Lower lobe of right lung (tissue), 2 donors: ENCODE results near the gene KL. TPM values are rescaled to one million over a fixed set of nuclear protein-coding genes. Genes with fewer than 3 reads are reported as not detected.
A peak's percentile ranks its signal among the peaks of the same experiment; 100 is the strongest.

Experiments
- ATAC-seq, 2 donors: fragments of 200-7000 bp; cut with Tn5 transposase; one replicate each; pipeline ENCODE4 v1.9.1; 2020 to 2022; ENCODE audit warnings: mild to moderate bottlenecking in 2 of 2, moderate library complexity in 2 of 2
- DNase-seq: peaks from one replicate; pipeline ENCODE4 v3.0.0-alpha.2; 2020
- H3K27ac ChIP-seq: fragments of 200-600 bp; one replicate; pipeline ENCODE4 v1.8.0; 2022
- H3K27me3 ChIP-seq: fragments of 200-600 bp; one replicate; pipeline ENCODE4 v1.8.0; 2022; ENCODE audit warnings: low read depth
- H3K36me3 ChIP-seq: fragments of 200-600 bp; one replicate; pipeline ENCODE4 v1.8.0; 2022; ENCODE audit warnings: mild to moderate bottlenecking
- H3K4me1 ChIP-seq: fragments of 200-600 bp; one replicate; pipeline ENCODE4 v1.8.0; 2022
- H3K4me3 ChIP-seq: fragments of 200-600 bp; one replicate; pipeline ENCODE4 v1.8.0; 2022; ENCODE audit warnings: mild to moderate bottlenecking
- H3K9me3 ChIP-seq: fragments of 200-600 bp; one replicate; pipeline ENCODE4 v1.8.0; 2022
- intact Hi-C: fragments of 100-400 bp; cut with DNase I; formaldehyde crosslinking; loops from one replicate; pipeline ENCODE4 v1.11.0; 2022
- long read RNA-seq: library from polyadenylated mRNA; unstranded; transcript quantifications from one replicate; pipeline ENCODE4 v2.0.0, GENCODE V29; 2021
- total RNA-seq: library from RNA; stranded (reverse); fragmentation: NEBNext Ultra II Directional; extraction: Animal tissue kit (Norgen Biotek cat#: 25700); gene quantifications from one replicate; pipeline ENCODE4 v1.2.1, GENCODE V29; 2021
- TF ChIP-seq, protein P1 (sequence below): fragments of 200-600 bp; IDR thresholded peaks from one replicate; pipeline ENCODE4 v1.8.0; 2022; ENCODE audit warnings: antibody characterized with exemption, mild to moderate bottlenecking
- donor health status: DM: no; HTN: yes; CAD: no; lungs with severe emphysema.

The KL gene
- total RNA-seq = 14.7 TPM
- long read RNA-seq, full-length matches to known transcripts = 8 of 24 reads
- long read RNA-seq, partial matches to known transcripts = 10 of 24 reads
- long read RNA-seq, other reads (novel, unspliced or antisense) = 6 of 24 reads

DNA sequence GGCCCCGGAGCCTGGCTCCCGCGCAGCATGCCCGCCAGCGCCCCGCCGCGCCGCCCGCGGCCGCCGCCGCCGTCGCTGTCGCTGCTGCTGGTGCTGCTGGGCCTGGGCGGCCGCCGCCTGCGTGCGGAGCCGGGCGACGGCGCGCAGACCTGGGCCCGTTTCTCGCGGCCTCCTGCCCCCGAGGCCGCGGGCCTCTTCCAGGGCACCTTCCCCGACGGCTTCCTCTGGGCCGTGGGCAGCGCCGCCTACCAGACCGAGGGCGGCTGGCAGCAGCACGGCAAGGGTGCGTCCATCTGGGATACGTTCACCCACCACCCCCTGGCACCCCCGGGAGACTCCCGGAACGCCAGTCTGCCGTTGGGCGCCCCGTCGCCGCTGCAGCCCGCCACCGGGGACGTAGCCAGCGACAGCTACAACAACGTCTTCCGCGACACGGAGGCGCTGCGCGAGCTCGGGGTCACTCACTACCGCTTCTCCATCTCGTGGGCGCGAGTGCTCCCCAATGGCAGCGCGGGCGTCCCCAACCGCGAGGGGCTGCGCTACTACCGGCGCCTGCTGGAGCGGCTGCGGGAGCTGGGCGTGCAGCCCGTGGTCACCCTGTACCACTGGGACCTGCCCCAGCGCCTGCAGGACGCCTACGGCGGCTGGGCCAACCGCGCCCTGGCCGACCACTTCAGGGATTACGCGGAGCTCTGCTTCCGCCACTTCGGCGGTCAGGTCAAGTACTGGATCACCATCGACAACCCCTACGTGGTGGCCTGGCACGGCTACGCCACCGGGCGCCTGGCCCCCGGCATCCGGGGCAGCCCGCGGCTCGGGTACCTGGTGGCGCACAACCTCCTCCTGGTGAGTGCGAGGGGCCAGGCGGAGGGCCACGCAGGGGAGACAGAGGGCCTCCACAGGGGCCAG, at the start of gene KL:
TSS of gene KL (plus strand) at position 10 of the 909 bp plus-strand sequence. CDS start at position 28, 18 bp downstream.
- ATAC-seq (peak; percentile 86 to 88), DNase-seq (peak; percentile 74)
- peaks cover 19% of the 10 kb centered on the region for H3K27me3 ChIP-seq
- peaks cover 18% of the 10 kb centered on the region for H3K4me1 ChIP-seq
- H3K9me3 ChIP-seq = no peaks in the 10 kb centered on the region
- no peaks in the 10 kb centered on the region for H3K36me3 ChIP-seq
- TF ChIP-seq, protein P1, sequence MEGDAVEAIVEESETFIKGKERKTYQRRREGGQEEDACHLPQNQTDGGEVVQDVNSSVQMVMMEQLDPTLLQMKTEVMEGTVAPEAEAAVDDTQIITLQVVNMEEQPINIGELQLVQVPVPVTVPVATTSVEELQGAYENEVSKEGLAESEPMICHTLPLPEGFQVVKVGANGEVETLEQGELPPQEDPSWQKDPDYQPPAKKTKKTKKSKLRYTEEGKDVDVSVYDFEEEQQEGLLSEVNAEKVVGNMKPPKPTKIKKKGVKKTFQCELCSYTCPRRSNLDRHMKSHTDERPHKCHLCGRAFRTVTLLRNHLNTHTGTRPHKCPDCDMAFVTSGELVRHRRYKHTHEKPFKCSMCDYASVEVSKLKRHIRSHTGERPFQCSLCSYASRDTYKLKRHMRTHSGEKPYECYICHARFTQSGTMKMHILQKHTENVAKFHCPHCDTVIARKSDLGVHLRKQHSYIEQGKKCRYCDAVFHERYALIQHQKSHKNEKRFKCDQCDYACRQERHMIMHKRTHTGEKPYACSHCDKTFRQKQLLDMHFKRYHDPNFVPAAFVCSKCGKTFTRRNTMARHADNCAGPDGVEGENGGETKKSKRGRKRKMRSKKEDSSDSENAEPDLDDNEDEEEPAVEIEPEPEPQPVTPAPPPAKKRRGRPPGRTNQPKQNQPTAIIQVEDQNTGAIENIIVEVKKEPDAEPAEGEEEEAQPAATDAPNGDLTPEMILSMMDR = peak; percentile 23
- intact Hi-C loops = no loop called here
- peak within 1 kb of the TSS; percentile 91 for H3K27ac ChIP-seq
- peak within 1 kb of the TSS; percentile 73 for H3K4me3 ChIP-seq

DNA sequence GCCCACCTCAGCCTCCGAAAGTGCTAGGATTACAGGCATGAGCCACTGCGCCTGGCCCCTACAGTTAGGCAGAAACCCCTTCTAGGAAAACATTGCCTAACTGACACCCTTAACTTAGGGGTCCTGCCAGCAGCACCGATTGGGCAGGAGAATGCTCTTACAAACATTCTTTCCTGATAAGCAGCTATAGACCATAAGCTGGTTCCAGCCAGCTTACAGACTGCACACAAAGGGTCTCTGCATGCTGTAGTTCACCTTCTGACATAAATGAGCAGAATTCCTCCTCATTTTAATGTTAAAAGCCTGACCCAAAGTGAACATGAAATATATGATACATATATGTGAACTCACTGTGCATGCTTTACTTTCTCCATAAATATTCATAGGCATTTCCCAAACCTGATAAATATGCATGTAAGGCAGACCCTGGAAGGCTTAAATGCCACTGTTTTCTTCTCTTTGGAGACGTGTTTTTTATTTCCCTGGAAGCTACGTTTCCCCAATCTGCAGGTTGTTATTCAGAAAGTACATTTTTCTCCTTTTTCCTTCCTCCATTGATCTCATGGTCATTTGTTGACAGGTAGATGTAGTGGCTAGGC, 48.5 kb upstream of the KL start:
- Histone ChIP-seq H3K36me3 (no peaks in the 10 kb centered on the region), H3K27ac (no peak overlapping the region), H3K27me3 (no peaks in the 10 kb centered on the region), H3K4me1 (no peaks in the 10 kb centered on the region), H3K9me3 (no peaks in the 10 kb centered on the region), H3K4me3 (no peak overlapping the region)
- TF ChIP-seq, protein P1 = no peak
- intact Hi-C loops = no loop called here
- DNase-seq (no peak), ATAC-seq (no peak)

DNA sequence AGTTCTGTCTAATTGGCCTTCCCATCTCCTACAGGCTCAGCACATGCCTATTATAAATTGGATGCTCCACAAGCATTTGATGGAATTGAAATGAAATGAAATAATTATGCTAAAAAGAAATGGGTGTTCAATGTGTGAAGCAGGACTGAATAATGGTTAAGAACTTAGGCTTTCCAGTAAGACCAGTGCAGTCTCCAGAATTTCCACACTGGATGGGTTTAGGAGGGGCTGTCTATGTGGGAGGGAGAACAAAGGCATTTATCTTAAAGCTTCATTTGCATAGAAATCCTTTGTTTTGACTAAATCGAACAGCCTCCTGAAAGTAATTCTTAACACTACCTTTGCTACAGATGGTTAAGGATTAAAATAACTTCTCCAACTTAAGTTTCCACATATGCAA, 47.9 kb upstream of the KL start:
- Histone ChIP-seq H3K4me1 (no peaks in the 10 kb centered on the region), H3K27me3 (no peaks in the 10 kb centered on the region), H3K36me3 (no peaks in the 10 kb centered on the region), H3K27ac (no peak overlapping the region), H3K9me3 (no peaks in the 10 kb centered on the region), H3K4me3 (no peak overlapping the region)
- ATAC-seq (no peak), DNase-seq (no peak)
- intact Hi-C loops = no loop called here
- TF ChIP-seq, protein P1 = no peak

DNA sequence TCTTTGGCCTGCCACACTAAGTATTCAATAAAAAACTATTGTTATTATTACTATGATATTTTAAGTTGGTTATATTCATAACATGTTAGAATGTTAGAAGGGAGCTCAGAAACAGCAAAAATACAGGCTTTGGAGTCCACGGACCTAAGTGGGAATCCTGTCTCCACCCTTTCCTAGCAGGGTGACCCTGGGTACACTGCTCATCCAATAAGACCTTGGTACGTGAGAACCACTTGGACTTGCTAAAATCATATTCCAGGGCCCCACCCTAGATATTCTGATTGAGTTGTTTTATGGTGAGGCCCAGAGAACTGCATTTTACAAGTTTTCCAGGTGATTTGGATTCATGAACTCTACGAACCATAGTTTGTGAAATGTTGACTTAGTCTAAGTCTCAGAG, 47.4 kb upstream of the KL start:
- TF ChIP-seq, protein P1 = no peak
- Histone ChIP-seq H3K4me3 (no peak overlapping the region), H3K27me3 (no peaks in the 10 kb centered on the region), H3K4me1 (no peaks in the 10 kb centered on the region), H3K27ac (peak overlapping the region; percentile 79), H3K36me3 (no peaks in the 10 kb centered on the region), H3K9me3 (no peaks in the 10 kb centered on the region)
- intact Hi-C loops = no loop called here
- ATAC-seq = no peak
- no peak for DNase-seq

DNA sequence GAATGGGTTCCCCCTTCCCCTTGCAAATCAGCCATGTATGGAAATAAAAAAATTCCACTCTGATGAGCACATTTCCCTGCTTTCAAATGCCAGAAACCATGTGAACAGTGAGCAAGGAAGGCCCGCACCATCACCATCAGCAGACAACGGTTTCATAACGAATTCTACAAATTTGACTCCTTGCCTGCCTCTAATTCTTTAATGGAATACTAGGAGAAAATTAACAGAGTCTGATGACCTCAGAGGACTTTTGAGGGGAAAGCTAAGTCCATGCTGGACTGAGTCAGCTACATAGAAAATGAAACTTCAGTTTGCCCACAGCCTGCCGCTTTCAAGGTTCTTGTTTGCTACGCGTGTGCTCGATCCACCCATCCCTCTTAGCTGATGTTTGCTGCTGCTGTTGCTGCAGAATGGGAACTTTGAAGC, 46.7 kb upstream of the KL start:
- H3K27ac ChIP-seq = peak overlapping the region; percentile 79
- no peaks in the 10 kb centered on the region for H3K9me3 ChIP-seq
- no peaks in the 10 kb centered on the region for H3K4me1 ChIP-seq
- intact Hi-C loops = no loop called here
- H3K27me3 ChIP-seq = no peaks in the 10 kb centered on the region
- peak in 1 of 2 donors; percentile 44 for ATAC-seq
- H3K36me3 ChIP-seq = no peaks in the 10 kb centered on the region
- peak overlapping the region; percentile 32 for H3K4me3 ChIP-seq
- DNase-seq = no peak
- TF ChIP-seq, protein P1 = no peak
